Stromal cell of bone marrow (primary cell): Measurements from ENCODE around the gene RPS4Y2.

ENCODE experiments used
- DNase-seq: peaks from one replicate; pipeline ENCODE4 v3.0.0-alpha.2; 2012; ENCODE audit warnings: low read depth

Gene RPS4Y2

DNA sequence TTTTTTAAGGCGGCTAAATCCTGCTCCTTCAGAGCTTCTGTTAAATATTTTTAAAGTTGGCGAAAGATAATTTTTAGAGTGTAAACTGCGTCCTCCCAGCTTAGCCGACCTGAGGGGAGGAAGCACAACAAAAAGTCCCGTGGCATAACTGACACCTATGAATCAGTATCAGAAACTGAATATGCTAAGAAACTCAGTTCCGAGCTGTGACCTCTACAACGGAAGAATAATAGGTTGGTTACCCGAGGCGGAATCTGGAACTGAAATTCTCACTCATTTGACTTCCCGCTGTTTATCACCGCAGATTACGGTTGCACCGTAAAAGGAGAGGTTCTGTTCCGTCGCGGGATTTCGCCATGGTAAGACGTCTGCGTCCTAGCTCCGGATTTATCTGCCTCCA lies at the start of gene RPS4Y2:
Gene RPS4Y2, plus strand, starts transcription at position 301 of the 400 bp plus-strand sequence. Its CDS starts 56 bp downstream, at position 357.
- no peak for DNase-seq

DNA sequence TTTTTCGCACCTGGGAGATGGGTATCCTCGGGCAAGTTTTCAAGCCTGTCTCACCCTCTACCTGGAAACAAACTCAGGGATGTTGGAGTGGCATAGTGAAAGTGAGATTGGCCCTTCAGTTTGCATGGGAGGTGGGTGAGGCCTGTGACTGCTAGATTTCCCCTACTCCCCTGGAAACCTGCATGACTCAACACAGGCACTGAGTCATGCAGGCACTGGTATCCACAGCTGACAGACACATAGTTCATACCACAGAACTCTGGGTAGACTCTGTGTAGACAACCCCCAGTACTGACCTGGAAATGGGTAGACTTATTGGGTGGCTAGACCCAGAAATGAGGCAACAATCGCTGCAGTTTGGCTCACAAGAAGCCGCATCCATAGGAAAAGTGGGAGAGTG lies 41.5 kb upstream of the RPS4Y2 start:
- no peak for DNase-seq

DNA sequence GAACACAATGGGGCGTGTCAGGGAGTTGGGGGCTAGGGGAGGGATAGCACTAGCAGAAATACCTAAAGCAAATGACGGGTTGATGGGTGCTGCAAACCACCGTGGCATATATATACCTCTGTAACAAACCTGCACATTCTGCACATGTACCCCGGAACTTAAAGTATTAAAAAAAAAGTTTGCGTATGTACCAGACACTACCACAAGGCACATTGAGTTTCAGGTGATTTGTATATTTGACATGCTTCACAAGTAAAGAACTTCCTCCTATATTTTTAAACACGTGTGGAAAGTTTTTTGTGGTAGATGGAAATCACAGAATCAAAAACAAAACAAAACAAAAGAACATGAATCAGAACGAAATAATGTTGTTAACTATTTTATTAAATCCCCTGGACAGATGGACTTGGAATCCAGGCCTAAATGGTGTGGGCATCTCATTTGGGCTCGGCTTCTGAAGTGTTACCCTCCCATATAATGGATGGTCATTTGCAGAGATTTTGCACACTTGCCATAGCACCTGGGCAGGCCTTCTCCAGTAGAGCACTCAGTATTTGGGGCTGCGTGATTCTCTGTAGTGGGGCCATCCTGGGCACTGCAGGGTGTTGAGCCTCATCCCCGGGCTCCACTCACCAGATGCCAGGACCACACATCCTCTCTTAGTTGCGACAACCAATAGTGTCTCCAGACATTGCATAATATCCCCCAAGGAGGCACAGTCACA lies 29.6 kb upstream of the RPS4Y2 start:
- no peak for DNase-seq

DNA sequence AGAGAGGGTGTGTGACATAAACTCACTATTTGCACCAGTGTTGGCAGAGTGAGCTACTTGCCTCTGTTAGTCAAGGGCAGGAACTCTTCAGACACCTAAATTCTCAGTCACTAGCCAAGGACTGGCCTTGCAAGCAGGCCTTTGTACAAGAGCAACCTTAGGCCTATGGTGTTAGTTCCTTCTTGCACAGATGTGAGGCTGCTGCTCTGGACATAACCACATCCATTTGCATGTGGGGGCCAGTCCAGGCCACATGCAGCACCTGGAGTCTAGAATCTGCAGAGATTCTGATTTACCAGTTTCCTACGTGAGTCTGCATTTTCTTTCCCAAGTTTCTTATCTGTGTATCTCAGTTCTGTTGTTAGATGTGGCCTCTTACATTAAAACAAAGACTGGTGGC lies 20.7 kb upstream of the RPS4Y2 start:
- no peak for DNase-seq

DNA sequence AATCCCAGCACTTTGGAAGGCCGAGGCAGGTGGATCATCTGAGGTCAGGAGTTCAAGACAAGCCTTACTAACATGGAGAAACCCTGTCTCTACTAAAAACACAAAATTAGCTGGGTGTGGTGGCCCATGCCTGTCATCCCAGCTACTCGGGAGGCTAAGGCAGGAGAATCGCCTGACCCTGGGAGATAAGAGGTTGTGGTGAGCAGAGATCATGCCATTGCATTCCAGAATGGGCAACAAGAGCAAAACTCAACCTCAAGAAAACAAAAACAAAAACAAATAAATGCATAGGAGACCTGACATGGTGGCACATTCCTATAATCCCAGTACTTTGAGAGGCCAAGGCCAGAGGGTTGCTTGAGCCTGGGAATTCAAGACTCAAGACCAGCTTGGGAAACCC lies 16.1 kb upstream of the RPS4Y2 start:
- DNase-seq = no peak

DNA sequence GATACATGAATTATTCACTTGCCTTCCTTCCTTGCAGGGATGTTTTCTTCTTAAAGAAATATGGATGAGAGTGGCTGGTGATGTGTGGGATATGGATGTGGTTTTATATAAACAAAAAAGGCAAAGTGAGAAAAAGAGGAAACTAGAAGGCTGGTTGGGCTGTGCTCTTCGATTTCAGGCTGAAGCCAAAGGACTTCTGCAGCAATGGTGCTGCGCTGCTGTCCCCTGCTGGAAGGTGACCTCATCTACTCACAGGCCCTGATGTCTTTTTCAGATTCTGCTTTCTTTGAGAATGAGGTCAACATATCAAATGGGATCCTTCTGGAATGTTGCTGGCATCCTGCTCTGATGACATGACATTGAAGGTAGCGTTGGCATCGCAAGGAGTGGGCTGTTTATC lies 15.3 kb upstream of the RPS4Y2 start:
- no peak for DNase-seq

DNA sequence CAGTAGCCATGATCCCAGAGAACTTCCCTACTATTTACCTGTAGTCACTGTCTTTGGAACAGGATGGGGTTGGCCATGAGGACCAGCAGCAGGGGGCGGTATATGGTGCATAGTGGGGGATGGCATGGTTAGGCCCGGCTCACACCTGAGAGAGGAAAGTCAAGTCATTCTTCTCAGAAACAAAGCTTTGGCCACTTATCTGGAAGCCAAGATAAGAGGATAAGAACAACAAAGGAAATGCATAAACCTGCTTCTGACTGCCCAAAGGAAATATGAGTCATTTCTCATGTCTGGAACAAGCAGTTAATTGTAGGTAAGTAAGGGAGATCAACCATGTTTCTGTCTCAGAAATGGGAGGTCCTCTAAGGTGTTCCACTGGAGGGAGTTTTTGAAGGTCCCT lies 10.8 kb upstream of the RPS4Y2 start:
- no peak for DNase-seq

DNA sequence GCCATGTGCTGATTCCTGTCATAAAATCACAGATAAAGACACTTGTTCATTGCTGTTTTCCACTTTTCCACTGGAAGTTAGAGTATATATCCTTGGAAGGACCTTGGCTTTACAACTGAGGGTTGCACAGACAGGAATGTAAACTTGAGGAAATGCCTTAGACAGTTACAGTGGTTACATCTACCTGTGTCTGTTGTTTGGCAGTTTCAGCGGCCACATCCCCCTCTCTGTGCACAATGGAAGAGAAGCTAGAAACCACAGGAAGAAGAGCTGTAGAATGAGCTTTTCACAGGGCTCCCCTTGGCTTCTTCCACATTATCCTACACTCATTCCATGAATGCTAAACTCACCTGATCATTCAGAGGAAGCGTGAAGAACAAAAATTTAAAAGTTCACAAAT lies 9.0 kb upstream of the RPS4Y2 start:
- no peak for DNase-seq

DNA sequence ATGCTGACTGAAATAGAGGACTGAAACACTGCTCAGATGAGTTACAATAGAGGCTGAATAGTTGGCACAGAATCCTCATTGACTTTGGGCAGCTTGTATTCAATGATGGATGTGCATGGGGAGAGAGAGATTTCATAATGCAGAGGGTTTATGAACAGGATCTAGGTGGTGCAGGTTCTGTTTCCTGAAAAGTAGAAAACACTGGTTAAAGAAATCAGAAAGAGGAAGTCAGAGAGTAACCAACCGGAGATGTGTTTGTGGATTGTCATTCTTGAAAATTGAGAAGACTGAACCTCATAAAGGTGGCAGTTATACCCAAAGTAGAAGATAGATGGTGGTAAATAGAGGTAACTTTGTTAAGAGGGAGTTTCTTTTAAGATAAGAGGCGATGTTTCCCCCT lies 8.0 kb downstream of the RPS4Y2 start:
- no peak for DNase-seq

DNA sequence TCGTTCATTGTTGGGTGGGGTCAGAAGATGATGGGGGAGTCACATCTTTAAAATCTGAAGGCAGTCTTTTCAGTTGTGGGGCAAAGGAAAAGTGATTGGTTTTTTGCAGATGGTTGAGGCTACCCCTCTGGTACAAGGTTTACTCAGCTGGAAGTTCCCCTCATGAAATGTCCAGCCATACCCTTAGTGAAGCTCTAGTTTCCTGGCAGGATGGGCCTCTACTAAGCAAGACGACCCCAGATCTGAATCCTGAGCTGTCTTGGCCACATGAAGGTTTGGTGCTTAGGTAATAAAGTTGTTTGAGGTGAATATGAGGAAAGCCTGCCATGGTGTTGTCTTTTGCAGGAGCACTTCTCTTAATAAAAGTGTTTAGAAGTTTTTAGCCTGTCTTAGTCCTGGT lies 9.2 kb downstream of the RPS4Y2 start:
- no peak for DNase-seq

DNA sequence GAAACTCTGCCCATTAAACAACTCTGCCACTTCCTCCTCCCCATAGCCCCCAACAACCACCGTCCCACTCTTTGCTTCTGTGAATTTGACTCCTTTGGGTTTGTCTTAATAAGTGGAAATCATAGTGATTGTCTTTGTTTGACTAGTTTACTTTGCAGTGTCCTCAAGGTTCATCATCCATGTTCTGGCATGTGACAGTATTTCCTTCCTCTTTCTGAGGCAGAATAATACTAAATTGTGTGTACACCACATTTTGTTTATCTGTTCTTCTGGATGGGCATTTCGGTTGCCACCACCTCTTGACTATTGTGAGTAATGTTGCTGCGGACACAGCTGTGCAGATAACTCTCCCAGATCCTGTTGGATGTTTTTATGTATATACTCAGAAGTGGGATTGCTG lies 14.8 kb downstream of the RPS4Y2 start:
- DNase-seq = no peak

DNA sequence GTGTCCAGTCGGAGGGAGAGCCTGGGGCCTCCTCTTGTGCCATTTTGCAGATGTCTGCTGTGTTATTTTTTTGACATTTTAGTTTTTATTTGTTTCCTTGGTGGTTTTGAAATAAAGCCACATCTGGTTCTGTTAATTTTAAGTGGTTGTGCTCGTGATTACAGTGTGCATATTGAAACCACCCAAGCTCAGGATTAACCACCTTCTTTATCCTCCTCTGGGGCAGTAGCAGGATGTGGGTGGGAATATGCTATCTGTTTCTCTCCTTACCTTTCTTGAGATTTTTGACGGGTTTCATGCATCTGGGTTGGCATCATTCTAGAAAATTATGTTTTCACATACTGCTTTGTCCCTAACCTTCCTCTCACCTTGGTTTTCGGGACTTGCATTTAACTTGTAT lies 20.2 kb downstream of the RPS4Y2 start:
- no peak for DNase-seq

DNA sequence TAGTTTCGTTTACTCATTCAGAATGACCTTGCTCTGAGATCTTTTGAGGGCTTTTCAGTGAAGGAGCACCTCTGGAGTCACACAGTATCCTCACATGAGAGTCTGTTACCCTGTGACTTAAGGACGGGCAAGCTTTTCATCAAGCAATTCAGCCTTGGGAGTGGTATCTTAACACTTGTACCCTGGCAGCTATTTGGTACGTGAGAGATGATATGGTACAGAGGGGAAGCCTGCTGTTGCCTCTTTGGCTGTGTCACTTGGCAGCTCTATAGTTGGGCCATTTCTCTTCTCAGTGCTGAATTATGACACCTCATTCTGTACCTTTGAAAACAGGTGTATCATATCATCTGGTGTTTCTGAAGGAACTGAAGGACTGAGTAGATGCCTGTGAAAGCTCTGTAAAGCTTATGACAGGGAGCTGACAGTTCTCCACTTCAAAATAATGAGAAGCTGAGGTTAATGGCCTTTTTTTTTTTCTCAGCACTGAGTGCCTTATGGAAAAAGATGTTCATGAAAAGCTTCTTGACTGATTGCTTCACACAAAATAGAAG lies 24.3 kb downstream of the RPS4Y2 start:
- DNase-seq = no peak

DNA sequence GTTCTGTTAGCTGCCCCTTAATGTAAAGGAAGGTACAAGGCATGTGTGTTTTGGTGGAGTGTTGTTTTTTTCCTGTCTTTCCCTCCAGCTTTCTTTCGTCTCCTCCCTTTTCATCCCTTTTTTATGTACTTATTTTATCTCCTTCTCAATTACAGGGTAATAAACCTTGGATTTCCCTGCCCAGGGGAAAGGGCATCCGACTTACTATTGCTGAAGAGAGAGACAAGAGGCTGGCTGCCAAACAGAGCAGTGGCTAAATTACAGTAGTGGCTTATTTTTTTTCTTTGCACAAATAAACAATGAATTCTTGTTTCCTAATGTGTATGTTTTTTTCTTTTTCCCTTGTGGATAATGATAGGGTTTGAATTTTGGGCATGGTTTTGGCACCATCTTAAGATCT lies 24.9 kb downstream of the RPS4Y2 start:
- DNase-seq = no peak

DNA sequence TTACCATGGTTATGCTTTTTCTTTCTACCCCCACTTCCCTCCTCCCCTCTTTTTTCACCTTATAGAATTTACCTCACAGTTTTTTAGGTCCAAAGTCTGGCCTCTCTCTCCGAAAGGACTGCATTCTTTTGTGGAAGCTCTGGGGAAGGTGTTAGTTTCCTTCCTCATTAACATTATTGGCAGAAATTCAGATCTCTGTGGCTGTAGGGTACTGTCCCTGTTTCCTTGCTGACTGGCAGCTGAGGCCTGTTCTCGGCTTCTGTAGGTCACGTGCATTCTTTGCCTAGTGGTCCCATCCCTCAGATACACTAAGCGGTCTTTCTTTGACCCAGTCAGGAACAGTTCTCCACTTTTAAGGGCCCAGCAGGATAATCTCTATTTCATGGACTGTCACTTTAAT lies 25.5 kb downstream of the RPS4Y2 start:
- no peak for DNase-seq

DNA sequence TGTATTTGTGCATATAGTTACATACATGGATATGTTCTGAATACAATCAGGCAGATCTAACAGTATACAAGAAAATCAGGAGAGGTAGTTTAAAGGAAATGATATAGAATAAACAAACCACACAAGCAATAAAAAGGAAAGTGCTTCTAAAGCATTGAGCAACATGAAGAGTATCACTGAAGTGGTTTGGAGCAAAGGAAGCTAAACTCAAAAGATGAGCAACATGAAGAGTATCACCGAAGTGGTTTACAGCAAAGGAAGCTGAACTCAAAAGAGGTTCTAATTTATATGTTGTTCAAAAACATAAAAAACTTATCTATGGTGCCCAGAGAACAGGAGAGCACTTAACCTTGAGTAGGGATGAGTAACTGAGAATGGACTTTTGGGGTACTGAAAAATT lies 29.1 kb downstream of the RPS4Y2 start:
- no peak for DNase-seq

DNA sequence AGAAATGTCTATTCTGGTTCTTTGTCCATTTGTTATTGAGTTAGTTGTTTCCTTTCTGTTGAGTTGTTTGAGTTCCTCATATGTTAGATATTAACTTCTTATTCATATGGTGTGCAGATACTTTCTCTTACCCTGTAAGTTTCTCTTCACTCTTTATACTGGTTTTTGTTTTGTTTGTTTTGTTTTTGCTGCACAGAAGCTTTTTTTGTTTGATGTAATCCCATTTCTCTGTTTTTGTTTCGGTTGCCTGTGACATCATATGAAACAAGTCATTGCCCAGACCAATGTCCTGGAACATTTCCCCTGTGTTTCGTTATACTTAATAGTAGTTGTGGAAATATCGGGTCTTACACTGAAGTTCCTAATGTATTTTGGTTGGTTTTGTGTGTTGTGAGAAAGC lies 31.2 kb downstream of the RPS4Y2 start:
- no peak for DNase-seq

DNA sequence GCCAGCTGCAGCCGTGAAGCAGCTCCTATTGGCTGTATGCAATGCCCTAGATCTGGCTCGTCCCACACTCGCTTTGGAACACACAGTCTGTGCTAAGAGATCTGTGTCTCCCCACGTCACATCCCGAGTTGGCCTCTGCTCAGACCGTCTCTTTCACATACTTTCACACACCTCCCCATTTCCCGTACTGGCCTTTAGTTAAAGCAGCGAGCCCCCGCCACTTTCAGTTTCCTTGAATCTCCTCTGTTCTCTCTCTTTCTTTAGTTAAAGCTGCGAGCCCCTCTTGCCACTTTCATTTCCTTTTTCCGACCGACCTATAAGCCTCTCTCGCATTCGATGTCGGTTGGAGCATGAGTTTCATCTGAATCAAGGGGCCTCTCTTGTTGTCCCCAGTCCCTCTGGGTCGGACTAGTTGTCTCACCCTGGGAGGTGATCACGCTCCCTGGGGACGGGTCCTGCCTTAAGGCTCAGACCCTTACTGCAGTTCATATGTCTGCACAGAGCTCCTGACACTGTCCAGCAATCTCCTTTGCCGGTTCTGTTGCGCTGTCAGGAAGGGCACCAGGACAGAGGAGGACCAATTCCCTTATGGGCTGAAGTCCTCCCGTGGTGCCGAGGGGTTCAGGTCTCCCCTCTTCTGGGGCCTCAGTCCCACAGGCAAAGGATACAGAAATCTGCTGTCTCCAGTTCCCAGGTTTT lies 42.6 kb downstream of the RPS4Y2 start:
- no peak for DNase-seq

DNA sequence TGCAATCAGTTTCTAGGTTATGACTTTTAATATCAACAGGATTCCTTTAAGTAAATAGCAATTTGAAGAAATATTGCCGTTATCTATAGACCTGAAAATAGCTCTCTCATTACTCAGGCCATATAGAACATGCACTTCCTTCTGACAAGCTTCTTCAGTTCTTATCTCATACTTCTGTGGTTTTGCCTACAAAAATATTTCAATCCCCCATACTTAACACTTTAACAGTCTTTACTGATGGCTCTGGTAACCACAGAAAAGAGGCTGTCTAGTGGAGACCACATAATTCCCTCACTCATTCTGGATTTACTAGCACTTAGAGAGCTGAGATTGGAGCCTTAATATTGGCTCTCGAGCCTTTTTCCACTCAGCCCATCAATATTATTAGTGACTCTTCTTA lies 46.8 kb downstream of the RPS4Y2 start:
- no peak for DNase-seq

DNA sequence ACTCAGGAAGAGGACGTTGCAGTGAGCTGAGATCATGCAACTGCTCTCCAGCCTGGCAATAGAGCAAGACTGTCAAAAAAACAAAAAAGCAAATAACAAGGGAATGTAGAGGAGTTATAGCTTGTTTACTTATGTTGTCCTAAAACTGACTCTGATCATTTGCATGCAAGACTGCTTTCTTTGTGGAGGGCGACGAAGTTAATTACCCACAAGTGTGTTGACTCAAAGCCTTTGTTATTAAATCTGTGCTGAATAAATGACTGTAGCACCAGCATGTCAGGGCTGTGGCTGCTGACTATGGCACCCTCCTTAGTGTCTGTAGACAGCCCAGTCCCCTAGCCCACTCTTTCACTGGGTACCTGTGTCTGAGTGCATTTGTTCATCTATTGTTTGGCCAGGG lies 50.3 kb downstream of the RPS4Y2 start:
- no peak for DNase-seq

DNA sequence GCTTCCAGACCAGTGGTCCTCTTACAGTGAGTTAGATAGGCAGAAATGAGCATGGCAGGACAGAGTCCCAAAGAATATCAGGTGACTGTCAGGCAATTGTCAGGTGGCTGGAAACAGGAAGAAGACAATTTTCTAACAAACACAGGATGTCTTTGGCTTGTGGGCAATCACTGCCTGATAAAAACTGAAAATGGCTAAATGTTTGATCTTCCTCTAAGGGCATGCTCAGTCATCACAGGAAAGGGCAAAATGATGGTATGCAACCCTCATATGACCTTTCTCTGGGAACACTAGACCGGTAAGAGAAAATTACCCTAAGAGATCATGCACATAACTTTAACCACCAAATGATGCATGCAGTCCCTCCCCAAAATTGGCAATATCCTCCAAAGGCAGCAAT lies 57.6 kb downstream of the RPS4Y2 start:
- no peak for DNase-seq

DNA sequence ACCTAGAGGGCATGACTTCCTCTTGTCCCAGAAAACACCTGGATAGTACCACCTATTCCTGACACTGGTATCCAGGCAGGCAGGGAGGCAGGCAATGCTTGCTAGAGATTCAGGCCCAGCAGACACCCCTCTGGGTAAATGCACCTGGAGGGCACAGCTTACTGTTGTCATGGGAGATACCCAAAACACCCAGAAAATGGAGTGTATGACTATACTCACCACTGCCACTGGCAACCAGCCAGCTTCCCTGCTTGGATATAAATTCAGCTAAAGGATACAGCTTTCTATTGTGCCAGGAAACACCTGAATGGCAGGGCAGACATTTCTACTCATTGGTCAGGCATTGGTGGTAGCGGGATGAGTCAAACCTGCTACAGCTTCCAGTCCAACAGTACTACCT lies 58.9 kb downstream of the RPS4Y2 start:
- no peak for DNase-seq

DNA sequence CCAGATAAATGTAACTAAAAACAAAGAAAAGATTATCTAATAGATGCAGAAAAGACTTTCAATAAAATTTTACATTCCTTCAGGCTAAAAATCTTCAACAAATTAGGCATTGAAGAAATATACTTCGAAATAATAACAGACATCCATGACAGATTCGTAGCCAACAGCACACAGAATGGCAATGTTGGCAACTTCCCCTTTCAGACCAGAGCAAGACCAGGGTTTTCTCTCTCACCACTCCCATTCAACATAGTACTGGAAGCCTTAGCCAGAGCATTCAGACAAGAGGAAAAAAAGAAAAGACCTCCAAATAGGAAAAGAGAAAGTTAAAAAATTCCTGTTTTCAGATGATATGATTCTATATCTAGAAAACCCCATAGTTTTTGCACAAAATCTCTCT lies 61.2 kb downstream of the RPS4Y2 start:
- no peak for DNase-seq
